T-cell (primary cell): ENCODE measurements around the gene AMIGO3. TPM values are rescaled to one million over a fixed set of nuclear protein-coding genes. Genes with fewer than 3 reads are reported as not detected.

Source experiments
- ATAC-seq, 4 experiments: fragments of 200-7000 bp in 3 of 4; fragments of 150-1000 bp in 1 of 4; cut with Tn5 transposase; replicated peaks in 1 of 4; 1 replicate in 3 of 4; 2 replicates in 1 of 4; pipeline ENCODE4 v1.10.0; 2021; ENCODE audit warnings: moderate library complexity in 3 of 4, mild to moderate bottlenecking in 2 of 4, moderate number of reproducible peaks in 1 of 4
- CTCF ChIA-PET, 2 donors: fragments of 300-600 bp; sonication (Branson Sonifier 250); formaldehyde crosslinking; loops; one replicate each; lab custom pipeline; 2022; ENCODE audit warnings: antibody characterized with exemption in 2 of 2; lab: Charles Lee
- POLR2A ChIA-PET, 2 donors: fragments of 300-600 bp; sonication (Branson Sonifier 250); formaldehyde crosslinking; loops; one replicate each; lab custom pipeline; 2022; ENCODE audit warnings: antibody characterized with exemption in 2 of 2; lab: Charles Lee
- DNase-seq, 35 experiments: peaks; one replicate each; pipeline versions ENCODE4 v3.0.0 to v3.0.0-alpha.2; 2013 to 2023
- H3K27ac ChIP-seq: one replicate; pipeline ENCODE4 v1.5.1; 2013; ENCODE audit warnings: low read length
- H3K27me3 ChIP-seq, 2 experiments: replicated peaks in 1 of 2; 1 replicate in 1 of 2; 2 replicates in 1 of 2; pipeline versions ENCODE4 v1.6.1 to v1.7.0; 2013; ENCODE audit warnings: low read length in 1 of 2, mixed read lengths in 1 of 2; ENCODE audit not compliant: control insufficient read depth in 2 of 2, insufficient read depth in 2 of 2; ENCODE audit errors: extremely low read depth in 1 of 2
- H3K36me3 ChIP-seq, 2 donors: 1 replicate in 1 of 2; 2 replicates in 1 of 2; pipeline versions ENCODE4 v1.6.1 to v1.7.0; 2013; ENCODE audit warnings: low read length in 1 of 2; ENCODE audit not compliant: control insufficient read depth in 2 of 2, insufficient read depth in 1 of 2; ENCODE audit errors: extremely low read depth in 1 of 2
- H3K4me1 ChIP-seq, 2 experiments: 1 replicate in 1 of 2; 2 replicates in 1 of 2; pipeline versions ENCODE4 v1.6.1 to v1.7.0; 2013; ENCODE audit warnings: low read length in 2 of 2, mixed read lengths in 1 of 2; ENCODE audit not compliant: insufficient read depth in 2 of 2, control insufficient read depth in 1 of 2; ENCODE audit errors: extremely low read depth in 1 of 2
- H3K4me3 ChIP-seq, 2 donors: 1 replicate in 1 of 2; 2 replicates in 1 of 2; pipeline versions ENCODE4 v1.5.1 to v1.7.0; 2013; ENCODE audit warnings: mild to moderate bottlenecking in 2 of 2, low read length in 1 of 2, moderate library complexity in 1 of 2; ENCODE audit not compliant: control insufficient read depth in 1 of 2; ENCODE audit errors: extremely low read depth in 1 of 2
- H3K9me3 ChIP-seq: 2 replicates; pipeline ENCODE4 v1.7.0; 2013
- H3K27ac Mint-ChIP-seq, 2 donors: one replicate each; pipeline ENCODE4 v1.8.0; 2020 to 2021; ENCODE audit warnings: mild to moderate bottlenecking in 2 of 2, mixed read lengths in 2 of 2
- H3K27me3 Mint-ChIP-seq, 2 donors: one replicate each; pipeline ENCODE4 v1.8.0; 2021 to 2022; ENCODE audit warnings: mixed read lengths in 2 of 2
- H3K36me3 Mint-ChIP-seq: one replicate; pipeline ENCODE4 v1.8.0; 2021; ENCODE audit warnings: mixed read lengths
- H3K4me1 Mint-ChIP-seq, 3 donors: one replicate each; pipeline ENCODE4 v1.8.0; 2020 to 2022; ENCODE audit warnings: mixed read lengths in 3 of 3, mild to moderate bottlenecking in 1 of 3
- H3K4me3 Mint-ChIP-seq, 3 donors: one replicate each; pipeline ENCODE4 v1.8.0; 2020 to 2022; ENCODE audit warnings: mild to moderate bottlenecking in 3 of 3, mixed read lengths in 3 of 3, moderate library complexity in 3 of 3
- H3K9me3 Mint-ChIP-seq, 3 donors: one replicate each; pipeline ENCODE4 v1.8.0; 2020 to 2022; ENCODE audit warnings: mixed read lengths in 3 of 3
- WGBS: methylation state at CpG from one replicate; pipeline ENCODE4 v1.1.5; 2013; ENCODE audit warnings: missing lambda C conversion rate; ENCODE audit not compliant: insufficient coverage; 5-methylcytosine and 5-hydroxymethylcytosine counted together
- total RNA-seq, 35 experiments: library from RNA in 6 of 35; stranded (reverse) in 6 of 35; fragments of 120-200 nt in 1 of 35; gene quantifications; one replicate each; pipeline versions ENCODE4 v1.2.1 to v1.2.4 and lab custom pipeline; 2013 to 2026

Gene AMIGO3
- total RNA-seq, 5 donors from 2014 or later (not counting 1 experiment from before 2014, with no cell fraction given): 0.20 to 1.4 (median 0.26) TPM; not detected in 2

- Mint-ChIP-seq H3K27me3 (no peaks in the 10 kb centered on the region), H3K27ac (no peak overlapping the region), H3K36me3 (peaks cover 11% of the 10 kb centered on the region), H3K9me3 (no peaks in the 10 kb centered on the region), H3K4me1 (peaks cover 2 to 10% (median 9%) of the 10 kb centered on the region in 3 donors), H3K4me3 (no peak overlapping the region)
- Histone ChIP-seq H3K36me3 (peaks cover 0 to 13% of the 10 kb centered on the region in 2 donors), H3K27ac (no peak overlapping the region), H3K27me3 (no peaks in the 10 kb centered on the region), H3K4me1 (peaks cover 2 to 19% of the 10 kb centered on the region in 2 experiments), H3K9me3 (no peaks in the 10 kb centered on the region), H3K4me3 (no peak overlapping the region)
- ChIA-PET POLR2A (no interaction called here), CTCF (no interaction called here)
- ATAC-seq (no peak), DNase-seq (no peak)
- 95% methylated on average over 3 of the region's 8 CpGs for WGBS
These were observed 9.6 kb downstream of the AMIGO3 start for GRCh38 chr3:49709852-49710251.

DNA sequence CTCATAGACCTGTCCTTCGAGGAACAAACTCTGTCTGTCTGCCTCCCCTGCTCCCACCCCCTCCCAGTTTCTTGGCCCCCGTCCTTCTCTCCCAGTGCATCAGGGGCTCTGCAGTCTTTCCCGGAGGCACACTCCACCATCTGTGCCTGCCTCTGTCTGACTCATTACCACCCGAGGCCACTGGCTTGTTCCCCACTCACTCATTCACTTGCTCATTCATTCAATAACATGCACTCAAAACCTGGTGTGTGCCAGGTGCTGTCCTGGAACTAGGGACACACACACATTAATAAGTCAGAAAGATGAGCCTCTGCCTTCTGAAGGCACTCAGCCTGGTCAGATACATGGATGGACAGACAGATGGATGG, 12.4 kb downstream of the AMIGO3 start:
- Mint-ChIP-seq H3K36me3 (peaks cover 11% of the 10 kb centered on the region), H3K27ac (no peak overlapping the region), H3K9me3 (no peaks in the 10 kb centered on the region), H3K4me3 (no peak overlapping the region), H3K4me1 (peaks cover 0 to 4% (median 1%) of the 10 kb centered on the region in 3 donors), H3K27me3 (no peaks in the 10 kb centered on the region)
- ATAC-seq (no peak), DNase-seq (no peak)
- H3K27ac ChIP-seq: no peak overlapping the region
- CTCF ChIA-PET: no interaction called here
- peaks cover 7 to 34% of the 10 kb centered on the region in 2 donors for H3K36me3 ChIP-seq
- H3K4me3 ChIP-seq: no peak overlapping the region
- H3K4me1 ChIP-seq: peaks cover 0 to 10% of the 10 kb centered on the region in 2 experiments
- H3K9me3 ChIP-seq: no peaks in the 10 kb centered on the region
- H3K27me3 ChIP-seq: no peaks in the 10 kb centered on the region
- WGBS: 86% methylated on average over 4 of the region's 4 CpGs
- POLR2A ChIA-PET: no interaction called here

DNA sequence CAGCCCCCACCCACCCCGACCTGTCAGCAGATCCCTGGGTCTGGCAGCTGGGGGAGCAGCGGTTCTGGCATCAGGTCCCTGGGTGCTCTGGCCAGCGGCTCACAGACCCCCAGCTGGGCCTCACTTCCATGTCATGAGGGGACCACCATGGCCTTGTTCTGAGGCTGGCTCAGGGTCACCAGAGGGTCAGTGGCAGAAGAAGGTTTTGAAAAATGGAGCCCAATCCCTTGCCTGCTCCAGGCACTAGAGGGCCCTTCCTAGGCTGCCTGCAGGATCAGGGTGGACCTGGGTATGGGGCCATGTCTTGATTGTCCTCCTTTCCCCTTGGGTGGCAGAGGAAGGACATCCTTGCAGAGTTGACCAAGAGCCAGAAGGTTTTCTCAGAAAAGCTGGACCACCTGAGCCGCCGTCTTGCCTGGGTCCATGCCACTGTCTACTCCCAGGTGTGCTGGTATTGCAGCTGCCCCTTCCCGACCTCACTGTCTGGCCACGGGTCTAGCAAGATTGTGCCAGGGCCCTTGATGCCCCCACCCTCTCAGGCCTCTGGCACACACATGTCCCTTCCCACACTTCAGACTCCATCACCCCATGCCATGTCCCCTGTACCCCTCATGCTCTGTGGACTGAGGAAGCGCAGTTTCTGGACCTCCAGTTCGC, 12.9 kb downstream of the AMIGO3 start:
- H3K27ac Mint-ChIP-seq: no peak overlapping the region
- peaks cover 0 to 4% (median under 1%) of the 10 kb centered on the region in 3 donors for H3K4me1 Mint-ChIP-seq
- Histone ChIP-seq H3K27ac (no peak overlapping the region), H3K36me3 (peaks cover 12 to 38% of the 10 kb centered on the region in 2 donors), H3K9me3 (no peaks in the 10 kb centered on the region), H3K4me3 (no peak overlapping the region), H3K27me3 (no peaks in the 10 kb centered on the region), H3K4me1 (peaks cover 0 to 9% of the 10 kb centered on the region in 2 experiments)
- DNase-seq: no peak
- no peaks in the 10 kb centered on the region for H3K9me3 Mint-ChIP-seq
- ChIA-PET CTCF (no interaction called here), POLR2A (no interaction called here)
- ATAC-seq: no peak
- H3K4me3 Mint-ChIP-seq: no peak overlapping the region
- H3K36me3 Mint-ChIP-seq: peaks cover 12% of the 10 kb centered on the region
- 92% methylated on average over 6 of the region's 9 CpGs for WGBS
- no peaks in the 10 kb centered on the region for H3K27me3 Mint-ChIP-seq

GRCh38 chr3:49705390-49705960, 14.0 kb downstream of the AMIGO3 start:
- Histone ChIP-seq H3K27ac (no peak overlapping the region), H3K4me3 (no peak overlapping the region), H3K9me3 (no peaks in the 10 kb centered on the region), H3K27me3 (no peaks in the 10 kb centered on the region), H3K36me3 (peaks cover 12 to 43% of the 10 kb centered on the region in 2 donors), H3K4me1 (peaks cover 0 to 9% of the 10 kb centered on the region in 2 experiments)
- H3K4me1 Mint-ChIP-seq: no peaks in the 10 kb centered on the region
- ATAC-seq (no peak), DNase-seq (no peak)
- H3K36me3 Mint-ChIP-seq: peaks cover 15% of the 10 kb centered on the region
- H3K9me3 Mint-ChIP-seq: no peaks in the 10 kb centered on the region
- H3K27me3 Mint-ChIP-seq: no peaks in the 10 kb centered on the region
- H3K4me3 Mint-ChIP-seq: no peak overlapping the region
- ChIA-PET CTCF (no interaction called here), POLR2A (no interaction called here)
- no peak overlapping the region for H3K27ac Mint-ChIP-seq
- WGBS: 97% methylated on average over 14 of the region's 17 CpGs

GRCh38 chr3:49704629-49705028, 14.9 kb downstream of the AMIGO3 start:
- Mint-ChIP-seq H3K4me3 (no peak overlapping the region), H3K36me3 (peaks cover 15% of the 10 kb centered on the region), H3K27me3 (no peaks in the 10 kb centered on the region), H3K27ac (no peak overlapping the region), H3K9me3 (no peaks in the 10 kb centered on the region), H3K4me1 (no peaks in the 10 kb centered on the region)
- H3K27me3 ChIP-seq: no peaks in the 10 kb centered on the region
- DNase-seq: no peak
- no peak overlapping the region for H3K27ac ChIP-seq
- ATAC-seq: no peak
- H3K4me3 ChIP-seq: no peak overlapping the region
- 100% methylated on average over 6 of the region's 8 CpGs for WGBS
- H3K36me3 ChIP-seq: peaks cover 12 to 51% of the 10 kb centered on the region in 2 donors
- no peaks in the 10 kb centered on the region for H3K9me3 ChIP-seq
- CTCF ChIA-PET: no interaction called here
- POLR2A ChIA-PET: no interaction called here
- H3K4me1 ChIP-seq: peaks cover 0 to 9% of the 10 kb centered on the region in 2 experiments

DNA sequence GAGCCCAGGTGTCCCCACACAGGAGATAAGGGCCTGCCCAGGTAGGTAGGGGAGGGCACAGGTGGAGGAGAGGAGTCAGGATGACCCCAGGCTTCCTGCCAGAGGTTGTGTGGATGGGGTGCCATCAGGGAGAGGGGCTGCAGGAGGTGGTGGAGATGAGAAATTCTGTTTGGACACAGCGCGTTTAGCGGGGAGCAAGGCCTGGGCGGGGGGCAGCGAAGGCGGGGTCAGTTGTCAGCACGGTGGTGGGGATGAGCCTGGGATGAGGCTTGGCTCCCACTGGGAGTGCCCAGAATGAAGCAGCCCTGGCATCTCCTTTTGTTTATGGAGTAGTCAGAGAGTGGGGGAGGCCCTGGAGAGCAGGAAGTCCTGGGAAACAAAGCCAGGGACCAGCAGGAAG, 15.5 kb downstream of the AMIGO3 start:
- POLR2A ChIA-PET: no interaction called here
- H3K4me1 Mint-ChIP-seq: no peaks in the 10 kb centered on the region
- H3K36me3 ChIP-seq: peaks cover 12 to 57% of the 10 kb centered on the region in 2 donors
- no peaks in the 10 kb centered on the region for H3K27me3 ChIP-seq
- DNase-seq (no peak), ATAC-seq (peak in 1 of 4 experiments; percentile 9)
- WGBS: 99% methylated on average over 7 of the region's 7 CpGs
- H3K9me3 Mint-ChIP-seq: no peaks in the 10 kb centered on the region
- H3K4me3 ChIP-seq: no peak overlapping the region
- H3K27me3 Mint-ChIP-seq: no peaks in the 10 kb centered on the region
- H3K27ac Mint-ChIP-seq: no peak overlapping the region
- H3K36me3 Mint-ChIP-seq: peaks cover 15% of the 10 kb centered on the region
- CTCF ChIA-PET: no interaction called here
- H3K27ac ChIP-seq: no peak overlapping the region
- no peaks in the 10 kb centered on the region for H3K9me3 ChIP-seq
- H3K4me3 Mint-ChIP-seq: no peak overlapping the region
- peaks cover 0 to 9% of the 10 kb centered on the region in 2 experiments for H3K4me1 ChIP-seq
